ENCODE data around the gene SPAG6. TPM values are rescaled to one million over a fixed set of nuclear protein-coding genes. Genes with fewer than 3 reads are reported as not detected.

SPAG6 gene
- total and polyA plus RNA-seq, 9 of the 15 experiments (the other 6 are each of a cell fraction or from before 2014, with no cell fraction given) = 3.5 to 23.1 (median 11.8) TPM

DNA sequence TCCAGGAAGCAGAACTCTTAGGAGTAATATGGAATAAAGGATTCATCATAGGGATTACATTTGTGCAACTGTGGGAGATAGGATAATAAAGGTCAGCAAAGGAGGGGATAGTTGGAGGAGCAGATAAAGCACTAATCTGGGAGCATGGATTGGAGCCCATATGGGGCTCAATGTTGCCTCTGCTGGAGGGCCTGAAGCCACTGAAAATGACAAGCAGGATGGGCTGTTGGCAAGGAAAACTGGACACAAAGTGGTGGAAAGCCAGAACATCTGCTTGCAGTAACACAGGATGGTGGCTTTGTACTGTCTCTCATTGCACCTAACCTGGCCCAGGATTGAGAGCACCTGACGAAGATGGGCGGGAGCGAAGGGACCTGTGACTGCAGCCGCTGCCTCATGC, 44.1 kb upstream of the SPAG6 start (continued):
- TF ChIP-seq, protein P1, sequence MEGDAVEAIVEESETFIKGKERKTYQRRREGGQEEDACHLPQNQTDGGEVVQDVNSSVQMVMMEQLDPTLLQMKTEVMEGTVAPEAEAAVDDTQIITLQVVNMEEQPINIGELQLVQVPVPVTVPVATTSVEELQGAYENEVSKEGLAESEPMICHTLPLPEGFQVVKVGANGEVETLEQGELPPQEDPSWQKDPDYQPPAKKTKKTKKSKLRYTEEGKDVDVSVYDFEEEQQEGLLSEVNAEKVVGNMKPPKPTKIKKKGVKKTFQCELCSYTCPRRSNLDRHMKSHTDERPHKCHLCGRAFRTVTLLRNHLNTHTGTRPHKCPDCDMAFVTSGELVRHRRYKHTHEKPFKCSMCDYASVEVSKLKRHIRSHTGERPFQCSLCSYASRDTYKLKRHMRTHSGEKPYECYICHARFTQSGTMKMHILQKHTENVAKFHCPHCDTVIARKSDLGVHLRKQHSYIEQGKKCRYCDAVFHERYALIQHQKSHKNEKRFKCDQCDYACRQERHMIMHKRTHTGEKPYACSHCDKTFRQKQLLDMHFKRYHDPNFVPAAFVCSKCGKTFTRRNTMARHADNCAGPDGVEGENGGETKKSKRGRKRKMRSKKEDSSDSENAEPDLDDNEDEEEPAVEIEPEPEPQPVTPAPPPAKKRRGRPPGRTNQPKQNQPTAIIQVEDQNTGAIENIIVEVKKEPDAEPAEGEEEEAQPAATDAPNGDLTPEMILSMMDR (IDR thresholded peaks at IDR 0.05 in 2 of 3, conservative IDR thresholded peaks at IDR 0.05 in 1 of 3; ENCODE audit: insufficient read depth in 2 of 3, low read depth in 1 of 3, low read length in 3 of 3) = peak; percentile 16 to 30 (median 18); a peak in 1 of 6 replicates
- TF ChIP-seq RAD21 (CRISPR knock-in tag; conservative IDR thresholded peaks at IDR 0.05 in 1 of 2, IDR thresholded peaks at IDR 0.05 in 1 of 2) (0 out of 4 replicates have a peak, but pooled peaks of 1 of the 2 experiments have one; percentile 21), NR2C1 (IDR thresholded peaks at IDR 0.05) (no peak), NR2C1 (tag; IDR thresholded peaks at IDR 0.05) (no peak), PHTF2 (CRISPR knock-in tag; IDR thresholded peaks at IDR 0.05) (no peak)
- TF ChIP-seq, protein P2, sequence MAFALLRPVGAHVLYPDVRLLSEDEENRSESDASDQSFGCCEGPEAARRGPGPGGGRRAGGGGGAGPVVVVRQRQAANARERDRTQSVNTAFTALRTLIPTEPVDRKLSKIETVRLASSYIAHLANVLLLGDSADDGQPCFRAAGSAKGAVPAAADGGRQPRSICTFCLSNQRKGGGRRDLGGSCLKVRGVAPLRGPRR (CRISPR knock-in tag; IDR thresholded peaks at IDR 0.05) = no peak
- TF ChIP-seq, protein P3, sequence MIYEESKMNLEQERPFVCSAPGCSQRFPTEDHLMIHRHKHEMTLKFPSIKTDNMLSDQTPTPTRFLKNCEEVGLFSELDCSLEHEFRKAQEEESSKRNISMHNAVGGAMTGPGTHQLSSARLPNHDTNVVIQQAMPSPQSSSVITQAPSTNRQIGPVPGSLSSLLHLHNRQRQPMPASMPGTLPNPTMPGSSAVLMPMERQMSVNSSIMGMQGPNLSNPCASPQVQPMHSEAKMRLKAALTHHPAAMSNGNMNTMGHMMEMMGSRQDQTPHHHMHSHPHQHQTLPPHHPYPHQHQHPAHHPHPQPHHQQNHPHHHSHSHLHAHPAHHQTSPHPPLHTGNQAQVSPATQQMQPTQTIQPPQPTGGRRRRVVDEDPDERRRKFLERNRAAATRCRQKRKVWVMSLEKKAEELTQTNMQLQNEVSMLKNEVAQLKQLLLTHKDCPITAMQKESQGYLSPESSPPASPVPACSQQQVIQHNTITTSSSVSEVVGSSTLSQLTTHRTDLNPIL (CRISPR knock-in tag; IDR thresholded peaks at IDR 0.05) = no peak
- TF ChIP-seq, protein P4, sequence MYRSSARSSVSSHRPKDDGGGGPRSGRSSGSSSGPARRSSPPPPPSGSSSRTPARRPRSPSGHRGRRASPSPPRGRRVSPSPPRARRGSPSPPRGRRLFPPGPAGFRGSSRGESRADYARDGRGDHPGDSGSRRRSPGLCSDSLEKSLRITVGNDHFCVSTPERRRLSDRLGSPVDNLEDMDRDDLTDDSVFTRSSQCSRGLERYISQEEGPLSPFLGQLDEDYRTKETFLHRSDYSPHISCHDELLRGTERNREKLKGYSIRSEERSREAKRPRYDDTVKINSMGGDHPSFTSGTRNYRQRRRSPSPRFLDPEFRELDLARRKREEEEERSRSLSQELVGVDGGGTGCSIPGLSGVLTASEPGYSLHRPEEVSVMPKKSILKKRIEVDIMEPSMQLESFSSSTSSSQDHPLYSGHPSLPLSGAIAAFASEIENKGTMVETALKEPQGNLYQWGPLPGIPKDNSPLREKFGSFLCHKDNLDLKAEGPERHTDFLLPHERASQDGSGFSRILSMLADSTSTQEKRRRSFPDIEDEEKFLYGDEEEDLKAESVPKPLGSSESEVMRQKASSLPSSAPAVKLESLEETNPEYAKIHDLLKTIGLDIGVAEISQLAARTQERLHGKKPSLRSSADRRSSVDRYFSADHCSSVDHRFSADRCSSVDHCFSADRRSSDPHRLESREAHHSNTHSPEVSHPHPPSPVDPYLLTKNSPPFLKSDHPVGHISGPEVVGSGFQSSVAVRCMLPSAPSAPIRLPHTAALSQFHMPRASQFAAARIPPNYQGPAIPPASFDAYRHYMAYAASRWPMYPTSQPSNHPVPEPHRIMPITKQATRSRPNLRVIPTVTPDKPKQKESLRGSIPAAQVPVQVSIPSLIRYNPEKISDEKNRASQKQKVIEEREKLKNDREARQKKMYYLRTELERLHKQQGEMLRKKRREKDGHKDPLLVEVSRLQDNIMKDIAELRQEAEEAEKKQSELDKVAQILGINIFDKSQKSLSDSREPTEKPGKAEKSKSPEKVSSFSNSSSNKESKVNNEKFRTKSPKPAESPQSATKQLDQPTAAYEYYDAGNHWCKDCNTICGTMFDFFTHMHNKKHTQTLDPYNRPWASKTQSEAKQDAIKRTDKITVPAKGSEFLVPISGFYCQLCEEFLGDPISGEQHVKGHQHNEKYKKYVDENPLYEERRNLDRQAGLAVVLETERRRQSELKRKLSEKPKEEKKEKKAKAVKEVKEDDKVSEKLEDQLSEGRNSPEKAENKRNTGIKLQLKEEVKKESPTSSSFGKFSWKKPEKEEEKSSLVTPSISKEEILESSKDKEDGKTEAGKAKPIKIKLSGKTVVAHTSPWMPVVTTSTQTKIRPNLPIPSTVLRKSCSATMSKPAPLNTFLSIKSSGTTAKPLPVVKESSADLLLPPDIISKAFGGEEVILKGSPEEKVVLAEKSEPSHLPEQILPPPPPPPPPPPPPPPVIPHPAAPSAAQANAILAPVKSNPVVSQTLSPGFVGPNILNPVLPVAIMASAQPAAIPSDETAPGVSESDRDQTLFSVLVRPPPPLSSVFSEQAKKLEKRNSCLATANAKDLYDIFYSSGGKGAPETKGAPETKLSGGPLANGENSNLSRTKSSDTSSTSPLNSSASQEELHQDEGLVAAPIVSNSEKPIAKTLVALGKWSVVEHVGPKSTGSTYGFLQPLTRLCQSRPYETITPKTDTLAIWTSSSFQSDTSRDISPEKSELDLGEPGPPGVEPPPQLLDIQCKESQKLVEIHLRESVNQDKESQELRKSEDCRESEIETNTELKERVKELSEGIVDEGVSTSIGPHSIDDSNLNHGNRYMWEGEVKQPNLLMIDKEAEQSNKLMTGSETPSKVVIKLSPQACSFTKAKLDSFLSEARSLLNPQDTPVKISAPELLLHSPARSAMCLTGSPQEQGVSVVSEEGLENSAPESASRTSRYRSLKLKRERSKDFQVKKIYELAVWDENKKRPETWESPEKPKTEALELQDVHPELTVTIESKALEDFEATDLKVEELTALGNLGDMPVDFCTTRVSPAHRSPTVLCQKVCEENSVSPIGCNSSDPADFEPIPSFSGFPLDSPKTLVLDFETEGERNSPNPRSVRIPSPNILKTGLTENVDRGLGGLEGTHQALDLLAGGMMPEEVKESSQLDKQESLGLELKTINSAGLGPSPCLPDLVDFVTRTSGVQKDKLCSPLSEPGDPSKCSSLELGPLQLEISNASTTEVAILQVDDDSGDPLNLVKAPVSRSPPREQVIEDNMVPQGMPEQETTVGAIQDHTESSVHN (IDR thresholded peaks at IDR 0.05; ENCODE audit: borderline replicate concordance in 1 of 2, low read depth in 1 of 2) = no peak
